Measurements from ENCODE around the gene ACVR1. TPM values are rescaled to one million over a fixed set of nuclear protein-coding genes. Genes with fewer than 3 reads are reported as not detected.

The ACVR1 gene
- total RNA-seq, 1 experiment from 2014 or later = 26.4 TPM

DNA sequence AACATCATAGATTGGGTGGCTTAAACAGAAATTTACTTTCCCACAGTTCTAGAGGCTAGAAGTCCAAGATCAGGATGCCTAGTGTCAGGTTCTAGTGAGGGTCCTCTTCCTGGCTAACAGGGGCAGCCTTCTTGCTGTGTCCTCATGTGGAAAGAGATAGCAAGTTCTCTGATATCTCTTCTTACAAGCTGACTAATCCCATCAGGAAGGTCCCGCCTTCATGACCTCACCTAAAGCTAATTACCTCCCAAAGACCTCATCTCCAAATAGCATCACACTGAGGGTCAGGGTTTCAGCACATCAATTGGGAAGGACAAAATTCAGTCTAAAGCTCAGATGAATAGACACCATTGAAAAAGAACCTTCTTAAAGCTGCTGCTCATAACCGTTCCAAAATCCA is 22.9 kb downstream of the ACVR1 start:
- H3K36me3 Mint-ChIP-seq (ENCODE audit: insufficient read depth, unreplicated experiment) = peaks cover 12% of the 10 kb centered on the region

DNA sequence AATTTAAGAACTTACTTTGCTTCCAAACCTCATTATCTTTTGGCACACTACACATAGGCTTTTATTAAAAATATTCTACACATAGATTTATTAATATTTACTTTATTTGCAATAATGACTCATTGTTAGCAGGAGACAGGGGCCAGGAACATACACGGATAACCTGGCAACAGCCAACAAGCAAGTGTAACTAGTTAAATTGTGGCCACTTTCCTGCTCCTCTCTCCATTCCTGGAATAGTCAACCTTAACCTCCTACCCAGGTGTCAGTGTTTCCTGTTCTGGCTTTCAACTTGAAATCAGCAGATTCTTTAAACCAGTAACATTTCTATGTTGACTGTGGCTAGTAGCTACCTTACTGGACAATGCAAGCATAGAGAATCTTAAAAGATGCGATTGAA is 26.5 kb downstream of the ACVR1 start:
- Mint-ChIP-seq H3K4me1 (ENCODE audit: insufficient read depth, unreplicated experiment) (no peaks in the 10 kb centered on the region), H3K36me3 (ENCODE audit: insufficient read depth, unreplicated experiment) (peaks cover 9% of the 10 kb centered on the region), H3K27ac (ENCODE audit: low read depth, unreplicated experiment) (peak overlapping the region; percentile 11), H3K4me3 (ENCODE audit: unreplicated experiment) (no peak overlapping the region), H3K27me3 (ENCODE audit: insufficient read depth, unreplicated experiment) (no peaks in the 10 kb centered on the region), H3K9me3 (ENCODE audit: unreplicated experiment) (no peaks in the 10 kb centered on the region)
- BruUV-seq (replicated peaks) = no TSS peak
- intact Hi-C loops (cut with micrococcal nuclease) = no loop called here
- no peak for DNase-seq (ENCODE audit: unreplicated experiment)
- TF ChIP-seq, protein P1, sequence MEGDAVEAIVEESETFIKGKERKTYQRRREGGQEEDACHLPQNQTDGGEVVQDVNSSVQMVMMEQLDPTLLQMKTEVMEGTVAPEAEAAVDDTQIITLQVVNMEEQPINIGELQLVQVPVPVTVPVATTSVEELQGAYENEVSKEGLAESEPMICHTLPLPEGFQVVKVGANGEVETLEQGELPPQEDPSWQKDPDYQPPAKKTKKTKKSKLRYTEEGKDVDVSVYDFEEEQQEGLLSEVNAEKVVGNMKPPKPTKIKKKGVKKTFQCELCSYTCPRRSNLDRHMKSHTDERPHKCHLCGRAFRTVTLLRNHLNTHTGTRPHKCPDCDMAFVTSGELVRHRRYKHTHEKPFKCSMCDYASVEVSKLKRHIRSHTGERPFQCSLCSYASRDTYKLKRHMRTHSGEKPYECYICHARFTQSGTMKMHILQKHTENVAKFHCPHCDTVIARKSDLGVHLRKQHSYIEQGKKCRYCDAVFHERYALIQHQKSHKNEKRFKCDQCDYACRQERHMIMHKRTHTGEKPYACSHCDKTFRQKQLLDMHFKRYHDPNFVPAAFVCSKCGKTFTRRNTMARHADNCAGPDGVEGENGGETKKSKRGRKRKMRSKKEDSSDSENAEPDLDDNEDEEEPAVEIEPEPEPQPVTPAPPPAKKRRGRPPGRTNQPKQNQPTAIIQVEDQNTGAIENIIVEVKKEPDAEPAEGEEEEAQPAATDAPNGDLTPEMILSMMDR (IDR thresholded peaks at IDR 0.05; ENCODE audit: unreplicated experiment) = no peak
- CTCF ChIA-PET = no interaction called here
- POLR2A ChIA-PET = no interaction called here

More for the DNA sequence above, 22.9 kb downstream of the ACVR1 start:
- H3K9me3 Mint-ChIP-seq (ENCODE audit: unreplicated experiment) = no peaks in the 10 kb centered on the region
- intact Hi-C loops (cut with micrococcal nuclease) = no loop called here
- TF ChIP-seq, protein P1 (IDR thresholded peaks at IDR 0.05; ENCODE audit: unreplicated experiment) = no peak
- H3K4me3 Mint-ChIP-seq (ENCODE audit: unreplicated experiment) = no peak overlapping the region
- no peak for DNase-seq (ENCODE audit: unreplicated experiment)
- ChIA-PET CTCF (interaction anchor here (0.7 to 0.8 kb wide), 2 partner anchors 15 to 592 kb away, joined by 3 read pairs; no protein-coding TSS in a partner anchor), POLR2A (interaction anchor here (1.2 kb wide), 1 partner anchor 14 kb away, joined by 3 read pairs; no protein-coding TSS in a partner anchor)
- peaks cover 23% of the 10 kb centered on the region for H3K4me1 Mint-ChIP-seq (ENCODE audit: insufficient read depth, unreplicated experiment)
- no peaks in the 10 kb centered on the region for H3K27me3 Mint-ChIP-seq (ENCODE audit: insufficient read depth, unreplicated experiment)
- no TSS peak for BruUV-seq (replicated peaks)
- H3K27ac Mint-ChIP-seq (ENCODE audit: low read depth, unreplicated experiment) = no peak overlapping the region

- H3K9me3 Mint-ChIP-seq (ENCODE audit: unreplicated experiment) = no peaks in the 10 kb centered on the region
- H3K4me1 Mint-ChIP-seq (ENCODE audit: insufficient read depth, unreplicated experiment) = no peaks in the 10 kb centered on the region
- TF ChIP-seq, protein P1 (IDR thresholded peaks at IDR 0.05; ENCODE audit: unreplicated experiment) = no peak
- ChIA-PET CTCF (interaction anchor here (0.6 to 1.4 kb wide), 3 partner anchors 9 to 529 kb away, joined by 3 to 4 read pairs (median 3); no protein-coding TSS in a partner anchor), POLR2A (interaction anchor here (1.0 to 1.6 kb wide), 3 partner anchors 17 to 28 kb away, joined by 3 to 5 read pairs (median 3); partner anchors contain the start of gene ACVR1)
- peaks cover 9% of the 10 kb centered on the region for H3K36me3 Mint-ChIP-seq (ENCODE audit: insufficient read depth, unreplicated experiment)
- no TSS peak for BruUV-seq (replicated peaks)
- H3K27ac Mint-ChIP-seq (ENCODE audit: low read depth, unreplicated experiment) = no peak overlapping the region
- intact Hi-C loops (cut with micrococcal nuclease) = no loop called here
- DNase-seq (ENCODE audit: unreplicated experiment) = no peak
- no peak overlapping the region for H3K4me3 Mint-ChIP-seq (ENCODE audit: unreplicated experiment)
- H3K27me3 Mint-ChIP-seq (ENCODE audit: insufficient read depth, unreplicated experiment) = no peaks in the 10 kb centered on the region
These were observed 27.9 kb downstream of the ACVR1 start for GRCh38 chr2:157848213-157848612.

DNA sequence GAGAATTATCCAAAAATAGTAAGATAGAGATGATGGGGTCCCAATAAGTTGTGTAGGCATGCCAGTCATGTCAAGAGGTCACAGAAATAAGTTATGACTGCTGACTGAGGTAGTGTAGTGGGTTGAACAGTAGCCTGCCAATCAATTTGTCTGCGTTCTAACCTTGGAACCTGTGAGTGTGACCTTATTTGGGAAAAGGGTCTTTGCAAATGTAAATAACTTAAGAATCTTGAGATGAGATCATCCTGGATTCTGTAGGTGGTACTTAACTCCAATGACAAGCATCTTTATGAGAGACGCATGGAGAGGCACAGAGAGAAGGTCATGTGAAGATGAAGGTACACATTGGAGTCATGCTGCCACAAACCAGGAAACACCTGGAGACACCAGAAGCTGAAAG is 31.0 kb downstream of the ACVR1 start:
- ChIA-PET CTCF (interaction anchor here (1.0 kb wide), 1 partner anchor 11 kb away, joined by 3 read pairs; no protein-coding TSS in a partner anchor), POLR2A (no interaction called here)
- Mint-ChIP-seq H3K36me3 (ENCODE audit: insufficient read depth, unreplicated experiment) (peaks cover 2% of the 10 kb centered on the region), H3K27me3 (ENCODE audit: insufficient read depth, unreplicated experiment) (no peaks in the 10 kb centered on the region), H3K4me3 (ENCODE audit: unreplicated experiment) (no peak overlapping the region), H3K9me3 (ENCODE audit: unreplicated experiment) (no peaks in the 10 kb centered on the region), H3K27ac (ENCODE audit: low read depth, unreplicated experiment) (no peak overlapping the region), H3K4me1 (ENCODE audit: insufficient read depth, unreplicated experiment) (peaks cover 4% of the 10 kb centered on the region)
- BruUV-seq (replicated peaks) = no TSS peak
- intact Hi-C loops (cut with micrococcal nuclease) = no loop called here
- DNase-seq (ENCODE audit: unreplicated experiment) = no peak
- TF ChIP-seq, protein P1 (IDR thresholded peaks at IDR 0.05; ENCODE audit: unreplicated experiment) = no peak

Measured in MCF 10A (cell line).